ENCODE measurements around the gene ARMC5.

GRCh38 chr16:31421587-31421986 lies 37.7 kb upstream of the ARMC5 start:
- TF ChIP-seq, protein P1, sequence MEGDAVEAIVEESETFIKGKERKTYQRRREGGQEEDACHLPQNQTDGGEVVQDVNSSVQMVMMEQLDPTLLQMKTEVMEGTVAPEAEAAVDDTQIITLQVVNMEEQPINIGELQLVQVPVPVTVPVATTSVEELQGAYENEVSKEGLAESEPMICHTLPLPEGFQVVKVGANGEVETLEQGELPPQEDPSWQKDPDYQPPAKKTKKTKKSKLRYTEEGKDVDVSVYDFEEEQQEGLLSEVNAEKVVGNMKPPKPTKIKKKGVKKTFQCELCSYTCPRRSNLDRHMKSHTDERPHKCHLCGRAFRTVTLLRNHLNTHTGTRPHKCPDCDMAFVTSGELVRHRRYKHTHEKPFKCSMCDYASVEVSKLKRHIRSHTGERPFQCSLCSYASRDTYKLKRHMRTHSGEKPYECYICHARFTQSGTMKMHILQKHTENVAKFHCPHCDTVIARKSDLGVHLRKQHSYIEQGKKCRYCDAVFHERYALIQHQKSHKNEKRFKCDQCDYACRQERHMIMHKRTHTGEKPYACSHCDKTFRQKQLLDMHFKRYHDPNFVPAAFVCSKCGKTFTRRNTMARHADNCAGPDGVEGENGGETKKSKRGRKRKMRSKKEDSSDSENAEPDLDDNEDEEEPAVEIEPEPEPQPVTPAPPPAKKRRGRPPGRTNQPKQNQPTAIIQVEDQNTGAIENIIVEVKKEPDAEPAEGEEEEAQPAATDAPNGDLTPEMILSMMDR (IDR thresholded peaks at IDR 0.05): no peak
- TF ChIP-seq POLR2A (IDR thresholded peaks at IDR 0.05): no peak
